HEK293T (cell line): ENCODE measurements around the gene DLEU7.

Experiments used
- CTCF ChIA-PET: fragments of 350-600 bp; formaldehyde crosslinking; extraction: SDS; loops from one replicate; lab custom pipeline; 2021; ENCODE audit warnings: antibody characterized with exemption, inconsistent platforms; lab: Yijun Ruan, JAX
- POLR2A ChIA-PET: fragments of 350-600 bp; formaldehyde crosslinking; extraction: SDS; loops from one replicate; lab custom pipeline; 2020; ENCODE audit warnings: antibody characterized with exemption, inconsistent platforms; lab: Yijun Ruan, JAX
- DNase-seq: peaks from one replicate; pipeline ENCODE4 v3.0.0; 2012; ENCODE audit warnings: mixed read lengths; ENCODE audit errors: extremely low spot score
- ARNT ChIP-seq: fragments of 450-650 bp; IDR thresholded peaks from 2 replicates; pipeline ENCODE4 v1.6.1; 2017; ENCODE audit warnings: mild to moderate bottlenecking
- BHLHE40 ChIP-seq: fragments of 450-650 bp; IDR thresholded peaks from 2 replicates; pipeline ENCODE4 v1.6.1; 2016; ENCODE audit warnings: mild to moderate bottlenecking, moderate library complexity, borderline replicate concordance
- CTBP1 ChIP-seq: fragments of 450-650 bp; IDR thresholded peaks from 2 replicates; pipeline ENCODE4 v1.6.1; 2016; ENCODE audit warnings: borderline replicate concordance
- ELF4 ChIP-seq: fragments of 450-650 bp; IDR thresholded peaks from 2 replicates; pipeline ENCODE4 v1.6.1; 2017; ENCODE audit warnings: antibody characterized with exemption
- FOXA1 ChIP-seq: fragments of 450-650 bp; IDR thresholded peaks from 2 replicates; pipeline ENCODE4 v1.6.1; 2016; ENCODE audit warnings: mild to moderate bottlenecking
- FOXK2 ChIP-seq: fragments of 450-650 bp; IDR thresholded peaks from 2 replicates; pipeline ENCODE4 v1.6.1; 2016; ENCODE audit warnings: mild to moderate bottlenecking
- FOXM1 ChIP-seq: fragments of 450-650 bp; IDR thresholded peaks from 2 replicates; pipeline ENCODE4 v1.6.1; 2017; ENCODE audit warnings: mild to moderate bottlenecking, borderline replicate concordance
- HDGF ChIP-seq: fragments of 450-650 bp; IDR thresholded peaks from 2 replicates; pipeline ENCODE4 v1.6.1; 2017; ENCODE audit warnings: antibody characterized with exemption, borderline replicate concordance
- L3MBTL2 ChIP-seq: fragments of 450-650 bp; conservative IDR thresholded peaks from 2 replicates; pipeline ENCODE4 v1.6.1; 2016; ENCODE audit warnings: mild to moderate bottlenecking
- LEF1 ChIP-seq: fragments of 450-650 bp; IDR thresholded peaks from 2 replicates; pipeline ENCODE4 v1.6.1; 2017; ENCODE audit warnings: mild to moderate bottlenecking, borderline replicate concordance
- NFRKB ChIP-seq: fragments of 450-650 bp; IDR thresholded peaks from 2 replicates; pipeline ENCODE4 v1.6.1; 2016; ENCODE audit warnings: mild to moderate bottlenecking, moderate library complexity
- SP1 ChIP-seq: fragments of 450-650 bp; IDR thresholded peaks from 2 replicates; pipeline ENCODE4 v1.6.1; 2017
- SUZ12 ChIP-seq: fragments of 450-650 bp; IDR thresholded peaks from 2 replicates; pipeline ENCODE4 v1.6.1; 2016; ENCODE audit warnings: mild to moderate bottlenecking
- TARDBP ChIP-seq: fragments of 450-650 bp; IDR thresholded peaks from 2 replicates; pipeline ENCODE4 v1.6.1; 2016
- ZNF384 ChIP-seq: fragments of 450-650 bp; IDR thresholded peaks from 2 replicates; pipeline ENCODE4 v1.6.1; 2016
- TF ChIP-seq, protein P1 (sequence below): fragments of 450-650 bp; IDR thresholded peaks from 2 replicates; pipeline ENCODE4 v1.6.1; 2016

The DLEU7 gene

GRCh38 chr13:50887151-50887550 is 43.7 kb upstream of the DLEU7 start:
- POLR2A ChIA-PET, result no interaction called here
- no peak for DNase-seq
- CTCF ChIA-PET, result no interaction called here
- TF ChIP-seq SUZ12 (no peak), TARDBP (no peak), ZNF384 (no peak), ELF4 (no peak), CTBP1 (no peak), FOXM1 (no peak), LEF1 (no peak), ARNT (no peak), FOXK2 (no peak), FOXA1 (no peak), HDGF (no peak)

DNA sequence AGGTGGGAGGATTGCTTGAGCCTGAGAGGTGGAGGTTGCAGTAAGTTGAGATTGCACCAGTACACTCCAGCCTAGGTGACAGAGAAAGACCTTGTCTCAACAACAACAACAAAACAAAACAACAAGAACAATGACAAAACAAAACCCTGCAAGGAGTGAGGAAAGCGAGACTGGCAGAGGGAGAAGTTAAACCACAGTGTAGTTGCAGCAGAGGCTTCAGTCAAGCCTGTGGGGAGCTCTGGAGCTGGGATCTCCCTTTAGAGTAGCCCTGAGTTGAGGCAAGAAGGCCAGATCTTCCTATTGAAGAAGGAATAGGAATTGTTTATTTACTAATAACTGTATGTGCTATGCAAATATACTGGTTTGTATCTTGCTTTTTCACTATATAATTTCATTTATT is 40.8 kb upstream of the DLEU7 start:
- ChIA-PET POLR2A (no interaction called here), CTCF (no interaction called here)
- no peak for DNase-seq
- TF ChIP-seq LEF1 (no peak), FOXA1 (no peak), ARNT (no peak), ZNF384 (no peak), BHLHE40 (no peak), L3MBTL2 (no peak), HDGF (no peak), ELF4 (no peak), SUZ12 (no peak), TARDBP (no peak), NFRKB (no peak), FOXK2 (no peak), FOXM1 (no peak), SP1 (no peak)
- TF ChIP-seq, protein P1, sequence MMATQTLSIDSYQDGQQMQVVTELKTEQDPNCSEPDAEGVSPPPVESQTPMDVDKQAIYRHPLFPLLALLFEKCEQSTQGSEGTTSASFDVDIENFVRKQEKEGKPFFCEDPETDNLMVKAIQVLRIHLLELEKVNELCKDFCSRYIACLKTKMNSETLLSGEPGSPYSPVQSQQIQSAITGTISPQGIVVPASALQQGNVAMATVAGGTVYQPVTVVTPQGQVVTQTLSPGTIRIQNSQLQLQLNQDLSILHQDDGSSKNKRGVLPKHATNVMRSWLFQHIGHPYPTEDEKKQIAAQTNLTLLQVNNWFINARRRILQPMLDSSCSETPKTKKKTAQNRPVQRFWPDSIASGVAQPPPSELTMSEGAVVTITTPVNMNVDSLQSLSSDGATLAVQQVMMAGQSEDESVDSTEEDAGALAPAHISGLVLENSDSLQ, result no peak

- no peak for DNase-seq
- TF ChIP-seq FOXM1, result no peak
- no peak for TF ChIP-seq FOXA1
- TF ChIP-seq NFRKB, result no peak
- TF ChIP-seq BHLHE40, result no peak
- no peak for TF ChIP-seq HDGF
- TF ChIP-seq LEF1, result no peak
- TF ChIP-seq ARNT, result no peak
- no peak for TF ChIP-seq L3MBTL2
- no peak for TF ChIP-seq SP1
- TF ChIP-seq, protein P1, result no peak
- POLR2A ChIA-PET, result no interaction called here
- CTCF ChIA-PET, result no interaction called here
Observed at GRCh38 chr13:50883728-50884127, 40.2 kb upstream of the DLEU7 start.

DNA sequence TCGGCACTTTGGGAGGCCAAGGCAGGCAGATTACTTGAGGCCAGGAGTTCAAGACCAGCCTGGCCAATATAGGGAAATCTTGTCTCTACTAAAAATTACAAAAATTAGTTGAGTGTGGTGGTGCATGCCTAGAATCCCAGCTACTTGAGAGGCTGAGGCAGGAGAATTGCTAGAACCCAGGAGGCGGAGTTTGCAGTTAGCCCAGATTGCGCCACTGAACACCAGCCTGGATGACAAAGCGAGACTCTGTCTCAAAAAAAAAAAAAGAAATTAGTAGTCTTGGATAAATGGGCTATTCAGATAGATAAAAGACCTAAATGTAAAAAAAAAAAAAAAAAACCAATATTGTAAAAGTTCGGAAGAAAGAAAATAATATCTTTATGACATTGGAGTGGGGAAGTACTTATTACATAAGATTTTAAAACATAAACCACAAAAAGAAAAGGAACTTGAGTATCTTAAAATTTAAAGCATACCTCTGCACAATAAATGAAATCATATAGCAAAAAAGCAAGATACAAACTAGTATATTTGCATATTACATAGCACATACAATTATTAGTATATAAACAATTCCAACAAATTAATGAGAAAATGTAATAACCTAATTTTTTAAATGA is 39.4 kb upstream of the DLEU7 start:
- CTCF ChIA-PET, result no interaction called here
- no peak for DNase-seq
- POLR2A ChIA-PET, result no interaction called here
- TF ChIP-seq FOXA1, result no peak
- TF ChIP-seq, protein P1, result no peak
- no peak for TF ChIP-seq ZNF384
- no peak for TF ChIP-seq CTBP1
- TF ChIP-seq FOXK2, result no peak
- no peak for TF ChIP-seq NFRKB
- no peak for TF ChIP-seq BHLHE40
- TF ChIP-seq HDGF, result no peak
- no peak for TF ChIP-seq FOXM1
- TF ChIP-seq TARDBP, result no peak
- TF ChIP-seq SP1, result no peak
- TF ChIP-seq L3MBTL2, result no peak
- no peak for TF ChIP-seq ELF4

GRCh38 chr13:50873991-50874390 is 30.5 kb upstream of the DLEU7 start:
- ChIA-PET POLR2A (no interaction called here), CTCF (no interaction called here)
- no peak for DNase-seq
- TF ChIP-seq NFRKB (no peak), BHLHE40 (no peak), LEF1 (no peak), FOXK2 (no peak), CTBP1 (no peak), FOXA1 (no peak), ELF4 (no peak), TARDBP (no peak), SP1 (no peak), L3MBTL2 (no peak), HDGF (no peak)
- TF ChIP-seq, protein P1, result no peak
